ENCODE data around the gene SLC47A2.

The SLC47A2 gene

DNA sequence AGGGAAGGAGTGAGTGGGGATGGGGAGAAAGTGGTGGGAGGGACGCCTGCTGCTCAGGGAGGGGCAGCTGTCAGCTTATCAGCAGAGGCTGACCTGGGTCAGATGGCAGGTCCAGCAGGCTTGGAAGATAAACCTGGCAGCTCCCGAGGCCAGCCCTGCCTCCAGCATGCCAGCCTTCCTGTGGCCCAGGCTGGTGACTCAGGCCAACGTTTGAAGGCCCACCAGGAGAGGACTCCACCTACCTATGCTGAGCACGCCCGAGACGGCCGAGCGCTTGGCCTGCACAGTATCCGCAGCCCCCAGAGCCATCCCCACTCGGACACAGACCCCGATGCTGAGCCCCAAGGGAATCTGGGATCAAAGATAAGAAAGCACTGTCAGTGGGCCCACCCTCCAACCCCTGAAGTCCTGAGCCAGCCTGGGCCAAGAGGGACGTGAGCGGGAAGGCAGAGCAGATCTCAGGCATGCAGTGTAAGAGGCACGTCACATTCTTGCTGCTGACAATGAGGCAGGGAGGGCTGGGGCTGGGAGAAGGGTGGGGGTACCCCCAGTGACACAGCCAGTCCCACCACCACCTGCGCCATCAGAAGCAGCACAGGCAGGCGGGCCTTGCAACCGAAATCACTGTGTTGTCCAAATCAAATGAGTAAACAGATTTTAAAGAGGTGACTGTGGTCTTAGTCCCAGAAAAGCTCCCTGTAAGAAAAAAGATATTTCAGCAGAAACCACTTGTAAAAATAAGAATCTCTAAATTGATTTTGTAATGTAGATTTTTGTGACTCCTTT is 12.4 kb downstream of the SLC47A2 start:
- H3K9ac ChIP-seq (ENCODE audit: low read depth, low read length), result no peak overlapping the region
- no peak for ATAC-seq (ENCODE audit: insufficient read depth, low read depth)
- no peak overlapping the region for H3K27ac ChIP-seq (ENCODE audit: low read length)

DNA sequence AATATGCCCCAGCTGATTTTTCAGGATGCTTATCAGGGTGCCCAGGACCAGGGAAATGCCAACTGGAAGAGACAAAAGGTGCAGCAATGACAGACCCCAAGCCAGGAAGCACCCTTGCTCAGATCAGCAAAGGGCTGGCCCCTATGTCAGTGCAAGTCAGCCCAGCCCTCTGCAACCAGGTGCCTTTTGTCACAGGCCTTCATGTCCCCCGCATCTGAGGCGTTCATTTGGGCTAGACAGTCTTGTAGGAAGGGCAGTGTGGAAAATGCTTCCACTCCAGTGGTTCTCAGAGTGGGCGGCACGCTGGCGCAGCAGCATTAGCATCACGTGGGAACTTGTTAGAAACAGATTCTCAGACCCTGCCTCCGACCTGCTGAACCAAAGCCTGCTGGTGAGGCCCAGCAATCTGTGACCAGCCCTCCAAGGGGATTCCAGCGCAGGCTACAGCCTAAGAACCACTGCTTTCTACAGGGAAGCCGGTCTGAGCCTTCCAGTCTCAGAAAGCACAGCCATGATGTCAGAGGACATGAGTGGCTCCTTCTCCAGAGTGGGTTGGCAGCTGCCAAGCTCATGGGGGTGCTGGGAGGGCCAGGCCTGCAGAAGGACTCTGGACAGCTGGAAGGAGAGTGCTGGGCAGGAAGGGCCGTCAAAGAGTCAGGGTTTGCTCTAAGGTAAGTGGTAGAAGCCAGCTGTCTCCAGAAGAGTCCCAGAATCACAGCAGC is 13.1 kb downstream of the SLC47A2 start:
- Histone ChIP-seq H3K4me2 (ENCODE audit: insufficient read depth, low read length) (no peak overlapping the region), H3K4me1 (ENCODE audit: insufficient read depth, low read length) (no peaks in the 10 kb centered on the region), H3K27me3 (ENCODE audit: insufficient read depth, low read length, poor library complexity) (peaks cover 8% of the 10 kb centered on the region), H3K9me3 (ENCODE audit: insufficient read depth, low read length, severe bottlenecking) (no peaks in the 10 kb centered on the region), H3K9ac (ENCODE audit: low read depth, low read length) (no peak overlapping the region), H2AFZ (ENCODE audit: low read depth, low read length) (no peak overlapping the region), H3K79me2 (ENCODE audit: insufficient read depth, low read length) (no peaks in the 10 kb centered on the region), H3K27ac (ENCODE audit: low read length) (no peak overlapping the region), H3K36me3 (ENCODE audit: insufficient read depth, low read length) (no peaks in the 10 kb centered on the region), H3K4me3 (ENCODE audit: low read depth in 1 of 2, low read length in 2 of 2) (no peak overlapping the region), H4K20me1 (ENCODE audit: insufficient read depth, low read length) (no peaks in the 10 kb centered on the region)
- no peak for ATAC-seq (ENCODE audit: insufficient read depth, low read depth)
- DNase-seq, result no peak
- TF ChIP-seq EZH2 (IDR thresholded peaks at IDR 0.05; ENCODE audit: borderline replicate concordance, low read depth, low read length, severe bottlenecking), result no peak
- TF ChIP-seq, protein P1, sequence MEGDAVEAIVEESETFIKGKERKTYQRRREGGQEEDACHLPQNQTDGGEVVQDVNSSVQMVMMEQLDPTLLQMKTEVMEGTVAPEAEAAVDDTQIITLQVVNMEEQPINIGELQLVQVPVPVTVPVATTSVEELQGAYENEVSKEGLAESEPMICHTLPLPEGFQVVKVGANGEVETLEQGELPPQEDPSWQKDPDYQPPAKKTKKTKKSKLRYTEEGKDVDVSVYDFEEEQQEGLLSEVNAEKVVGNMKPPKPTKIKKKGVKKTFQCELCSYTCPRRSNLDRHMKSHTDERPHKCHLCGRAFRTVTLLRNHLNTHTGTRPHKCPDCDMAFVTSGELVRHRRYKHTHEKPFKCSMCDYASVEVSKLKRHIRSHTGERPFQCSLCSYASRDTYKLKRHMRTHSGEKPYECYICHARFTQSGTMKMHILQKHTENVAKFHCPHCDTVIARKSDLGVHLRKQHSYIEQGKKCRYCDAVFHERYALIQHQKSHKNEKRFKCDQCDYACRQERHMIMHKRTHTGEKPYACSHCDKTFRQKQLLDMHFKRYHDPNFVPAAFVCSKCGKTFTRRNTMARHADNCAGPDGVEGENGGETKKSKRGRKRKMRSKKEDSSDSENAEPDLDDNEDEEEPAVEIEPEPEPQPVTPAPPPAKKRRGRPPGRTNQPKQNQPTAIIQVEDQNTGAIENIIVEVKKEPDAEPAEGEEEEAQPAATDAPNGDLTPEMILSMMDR (IDR thresholded peaks at IDR 0.05; ENCODE audit: borderline replicate concordance, extremely low read depth, low read length, poor library complexity, severe bottlenecking), result no peak

More for the DNA sequence above, 12.4 kb downstream of the SLC47A2 start:
- no peak for DNase-seq
- Histone ChIP-seq H3K9me3 (ENCODE audit: insufficient read depth, low read length, severe bottlenecking) (no peaks in the 10 kb centered on the region), H3K4me2 (ENCODE audit: insufficient read depth, low read length) (no peak overlapping the region), H3K79me2 (ENCODE audit: insufficient read depth, low read length) (no peaks in the 10 kb centered on the region), H3K4me1 (ENCODE audit: insufficient read depth, low read length) (no peaks in the 10 kb centered on the region), H3K27me3 (ENCODE audit: insufficient read depth, low read length, poor library complexity) (peaks cover 10% of the 10 kb centered on the region), H3K36me3 (ENCODE audit: insufficient read depth, low read length) (no peaks in the 10 kb centered on the region), H4K20me1 (ENCODE audit: insufficient read depth, low read length) (no peaks in the 10 kb centered on the region), H3K4me3 (ENCODE audit: low read depth in 1 of 2, low read length in 2 of 2) (no peak overlapping the region), H2AFZ (ENCODE audit: low read depth, low read length) (no peak overlapping the region)
- TF ChIP-seq EZH2 (IDR thresholded peaks at IDR 0.05; ENCODE audit: borderline replicate concordance, low read depth, low read length, severe bottlenecking), result no peak
- TF ChIP-seq, protein P1 (IDR thresholded peaks at IDR 0.05; ENCODE audit: borderline replicate concordance, extremely low read depth, low read length, poor library complexity, severe bottlenecking), result no peak

GRCh38 chr17:19702217-19702641 is 14.2 kb downstream of the SLC47A2 start:
- Histone ChIP-seq H2AFZ (ENCODE audit: low read depth, low read length) (no peak overlapping the region), H3K27me3 (ENCODE audit: insufficient read depth, low read length, poor library complexity) (peaks cover 8% of the 10 kb centered on the region), H3K36me3 (ENCODE audit: insufficient read depth, low read length) (no peaks in the 10 kb centered on the region), H3K4me2 (ENCODE audit: insufficient read depth, low read length) (no peak overlapping the region), H3K9ac (ENCODE audit: low read depth, low read length) (no peak overlapping the region), H3K27ac (ENCODE audit: low read length) (no peak overlapping the region), H3K4me3 (ENCODE audit: low read depth in 1 of 2, low read length in 2 of 2) (no peak overlapping the region), H3K9me3 (ENCODE audit: insufficient read depth, low read length, severe bottlenecking) (no peaks in the 10 kb centered on the region), H4K20me1 (ENCODE audit: insufficient read depth, low read length) (no peaks in the 10 kb centered on the region), H3K4me1 (ENCODE audit: insufficient read depth, low read length) (no peaks in the 10 kb centered on the region), H3K79me2 (ENCODE audit: insufficient read depth, low read length) (no peaks in the 10 kb centered on the region)
- no peak for TF ChIP-seq EZH2 (IDR thresholded peaks at IDR 0.05; ENCODE audit: borderline replicate concordance, low read depth, low read length, severe bottlenecking)
- TF ChIP-seq, protein P1 (IDR thresholded peaks at IDR 0.05; ENCODE audit: borderline replicate concordance, extremely low read depth, low read length, poor library complexity, severe bottlenecking), result no peak
- no peak for DNase-seq
- ATAC-seq (ENCODE audit: insufficient read depth, low read depth), result no peak

All from DND-41 (cell line).